PFSK-1 (cell line): ENCODE data around the gene RNF214.

Experiments used
- REST ChIP-seq, 2 experiments: IDR thresholded peaks; 2 replicates each; pipeline versions ENCODE4 v1.6.1 to v1.8.0; 2011 to 2012; ENCODE audit warnings: low read depth in 2 of 2, low read length in 2 of 2, control low read depth in 1 of 2, inconsistent platforms in 1 of 2, mild to moderate bottlenecking in 1 of 2, moderate library complexity in 1 of 2; ENCODE audit not compliant: insufficient read depth in 1 of 2
- SIN3A ChIP-seq: IDR thresholded peaks from 2 replicates; pipeline ENCODE4 v1.6.1; 2012; ENCODE audit warnings: mild to moderate bottlenecking, low read length, moderate library complexity, borderline replicate concordance; ENCODE audit not compliant: insufficient read depth

- no peak for TF ChIP-seq REST (IDR thresholded peaks at IDR 0.05; ENCODE audit: insufficient read depth in 1 of 2, low read depth in 2 of 2, low read length in 2 of 2)
- no peak for TF ChIP-seq SIN3A
Observed at GRCh38 chr11:117230999-117231841, 1.3 kb upstream of the RNF214 start.
